LNCAP (cell line): ENCODE measurements around the gene CHAMP1.

Experiments
- CTCF ChIP-seq: fragments of 450-650 bp; IDR thresholded peaks from 2 replicates; pipeline ENCODE4 v1.5.1; 2017; ENCODE audit warnings: mild to moderate bottlenecking

The CHAMP1 gene

DNA sequence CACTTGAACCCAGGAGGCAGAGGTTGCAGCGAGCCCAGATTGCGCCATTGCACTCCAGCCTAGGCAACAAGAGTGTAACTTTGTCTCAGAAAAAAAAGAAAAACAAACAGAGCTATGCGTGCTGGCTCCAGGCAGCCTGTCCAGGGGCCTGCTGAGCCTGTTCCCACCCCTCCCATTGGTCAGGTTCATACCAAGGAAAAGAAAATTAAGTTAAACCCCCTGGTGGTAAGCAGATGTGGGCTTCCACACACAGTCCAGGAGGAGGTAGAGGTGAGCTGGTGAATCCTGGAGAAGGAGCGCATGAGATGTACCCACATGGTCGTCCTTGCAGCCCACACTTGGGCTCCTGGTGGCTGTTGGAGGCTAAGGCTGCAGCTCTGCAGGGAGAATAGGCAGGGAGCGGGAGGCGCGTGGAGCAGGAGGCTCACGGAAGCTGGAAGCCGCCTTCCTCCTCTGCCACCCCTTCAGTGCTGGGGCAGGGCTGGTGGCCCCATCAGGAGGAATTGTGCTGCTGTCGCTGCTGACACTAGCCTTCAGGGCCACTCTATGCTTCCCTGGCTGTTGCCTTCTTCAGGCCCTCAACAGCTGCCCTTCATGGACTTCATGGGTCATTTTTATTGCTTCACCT lies 10.5 kb upstream of the CHAMP1 start:
- no peak for TF ChIP-seq CTCF

DNA sequence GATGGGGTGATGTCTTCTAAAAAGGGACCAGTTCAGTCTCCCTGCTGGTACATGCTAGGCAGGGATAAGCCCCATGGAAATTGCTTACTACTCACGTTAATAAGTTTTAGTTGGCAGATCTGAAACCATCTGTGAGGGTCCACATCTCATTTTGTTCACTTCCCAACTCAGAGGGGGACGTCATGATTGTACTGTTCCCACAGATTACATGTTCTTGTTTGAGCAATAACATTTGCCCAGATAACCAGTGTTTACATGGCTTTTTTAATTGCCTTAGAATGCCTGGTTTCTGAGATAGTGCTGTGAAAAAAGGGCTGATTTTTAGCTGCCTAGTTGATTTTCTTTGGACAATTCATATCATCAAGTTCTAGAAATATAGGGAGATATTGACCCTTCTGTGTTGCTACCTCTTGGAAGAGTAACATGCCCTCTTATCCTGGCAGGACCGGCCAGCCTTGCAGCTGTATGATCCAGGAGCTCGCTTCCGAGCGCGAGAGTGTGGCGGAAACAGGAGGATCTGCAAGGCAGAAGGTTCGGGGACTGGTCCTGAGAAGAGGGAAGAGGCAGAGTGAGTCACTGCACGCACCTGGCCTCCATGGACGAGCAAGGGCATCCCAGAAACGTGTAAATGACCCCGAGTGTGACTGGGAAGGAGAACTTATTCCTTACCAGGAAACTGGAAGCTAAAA lies 9.8 kb upstream of the CHAMP1 start:
- TF ChIP-seq CTCF: no peak

DNA sequence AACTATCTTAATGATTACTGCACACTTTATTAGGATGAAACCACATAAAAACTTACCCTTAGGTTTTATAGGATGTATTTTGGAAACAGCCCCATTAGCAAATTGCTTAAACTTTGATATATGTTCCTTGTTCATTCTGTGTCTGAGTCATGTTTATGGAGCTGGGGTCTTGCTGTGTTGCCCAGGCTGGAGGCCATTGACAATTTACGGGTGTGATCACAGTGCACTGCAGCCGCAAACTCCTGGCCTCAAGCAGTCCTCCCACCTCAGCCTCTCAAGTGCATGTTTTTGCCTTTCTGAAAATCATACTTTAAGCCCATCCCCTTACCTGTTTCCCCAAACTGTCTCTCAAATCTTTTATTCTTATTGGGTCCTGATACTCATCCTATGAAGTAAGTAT lies 5.2 kb upstream of the CHAMP1 start:
- no peak for TF ChIP-seq CTCF

DNA sequence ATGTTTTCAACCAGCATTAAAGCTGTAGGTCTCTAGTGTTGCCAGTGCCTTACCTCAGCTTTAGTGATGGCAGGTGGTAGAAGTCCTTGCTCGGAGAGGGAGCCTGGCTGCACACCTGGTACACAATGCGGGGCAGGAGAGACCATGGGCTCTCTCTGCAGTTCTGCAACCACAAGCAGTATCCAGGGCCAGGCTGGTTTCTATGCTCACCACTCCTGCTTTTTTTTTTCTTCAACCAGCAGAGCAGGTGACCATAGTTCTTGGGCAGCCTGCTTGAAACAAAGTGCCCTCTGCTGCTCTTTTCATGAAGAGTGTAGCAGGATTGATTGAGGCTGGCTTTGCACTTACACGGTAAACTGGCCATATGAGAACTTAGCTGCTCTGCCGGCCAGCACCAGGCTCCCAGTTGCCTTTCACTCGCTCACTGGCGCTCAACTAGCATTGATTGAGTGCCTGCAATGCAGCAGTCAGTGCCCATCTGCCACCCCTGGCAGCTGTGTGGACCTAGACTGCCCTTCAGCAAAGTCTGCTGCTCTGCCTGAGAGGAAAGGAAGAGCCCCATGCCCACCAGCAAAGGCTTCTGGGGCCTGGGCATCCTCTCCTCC lies 4.4 kb upstream of the CHAMP1 start:
- TF ChIP-seq CTCF: no peak

GRCh38 chr13:114310956-114311355 lies 3.3 kb upstream of the CHAMP1 start:
- no peak for TF ChIP-seq CTCF

- no peak for TF ChIP-seq CTCF
Measured at GRCh38 chr13:114311387-114311786, 2.9 kb upstream of the CHAMP1 start.

GRCh38 chr13:114311908-114312307 lies 2.4 kb upstream of the CHAMP1 start:
- TF ChIP-seq CTCF: no peak
